Tongue (tissue), 2 donors: ENCODE measurements around the gene GPR15LG. TPM values are rescaled to one million over a fixed set of nuclear protein-coding genes. Genes with fewer than 3 reads are reported as not detected.
"Not testable (repeated sequence)": the region's sequence is repeated elsewhere in the genome, so short reads cannot be mapped to it uniquely, and the experiment has no call there.

ENCODE experiments used
- DNase-seq: peaks from one replicate; pipeline ENCODE4 v3.0.0-alpha.2; 2015
- total RNA-seq: library from RNA; depleted of rRNA; stranded (reverse); fragments of >200 nt; gene quantifications from one replicate; pipeline ENCODE4 v1.2.3, GENCODE V29; 2014

GPR15LG gene
- total RNA-seq, 1 donor from 2014 or later = not detected

- DNase-seq = no peak
Measured at GRCh38 chr10:84166620-84167288, 6.8 kb upstream of the GPR15LG start.

- DNase-seq = not testable (repeated sequence)
Measured at GRCh38 chr10:84167289-84167653, 6.3 kb upstream of the GPR15LG start.

GRCh38 chr10:84168382-84168781 lies 5.2 kb upstream of the GPR15LG start:
- not testable (repeated sequence) for DNase-seq

- not testable (repeated sequence) for DNase-seq
Measured at GRCh38 chr10:84171237-84171636, 2.4 kb upstream of the GPR15LG start.

- not testable (repeated sequence) for DNase-seq
Measured at GRCh38 chr10:84171700-84172466, 1.7 kb upstream of the GPR15LG start.

- no peak for DNase-seq
Measured at GRCh38 chr10:84172467-84173356, 889 bp upstream of the GPR15LG start.

GRCh38 chr10:84175436-84175835 lies 1.8 kb downstream of the GPR15LG start:
- DNase-seq = no peak

GRCh38 chr10:84176351-84176750 lies 2.8 kb downstream of the GPR15LG start:
- no peak for DNase-seq

- DNase-seq = no peak
Measured at GRCh38 chr10:84176836-84177474, 3.4 kb downstream of the GPR15LG start.

GRCh38 chr10:84177541-84178141 lies 4.0 kb downstream of the GPR15LG start:
- no peak for DNase-seq

- DNase-seq = no peak
Measured at GRCh38 chr10:84178160-84178609, 4.6 kb downstream of the GPR15LG start.

GRCh38 chr10:84179059-84179710 lies 5.6 kb downstream of the GPR15LG start:
- DNase-seq = peak; percentile 70

- DNase-seq = not testable (repeated sequence)
Measured at GRCh38 chr10:84180386-84180785, 6.8 kb downstream of the GPR15LG start.

- no peak for DNase-seq
Measured at GRCh38 chr10:84181631-84182030, 8.0 kb downstream of the GPR15LG start.

GRCh38 chr10:84184517-84184916 lies 10.9 kb downstream of the GPR15LG start:
- no peak for DNase-seq

- DNase-seq = no peak
Measured at GRCh38 chr10:84185526-84186175, 12.1 kb downstream of the GPR15LG start.

- DNase-seq = no peak
Measured at GRCh38 chr10:84188815-84189214, 15.2 kb downstream of the GPR15LG start.

GRCh38 chr10:84190621-84191020 lies 17.0 kb downstream of the GPR15LG start:
- no peak for DNase-seq

GRCh38 chr10:84191106-84191505 lies 17.5 kb downstream of the GPR15LG start:
- DNase-seq = no peak

- no peak for DNase-seq
Measured at GRCh38 chr10:84193327-84193726, 19.7 kb downstream of the GPR15LG start.
